SK-N-SH (cell line): ENCODE data around the gene KCNN1. TPM values are rescaled to one million over a fixed set of nuclear protein-coding genes. Genes with fewer than 3 reads are reported as not detected.

Experiments used
- CTCF ChIA-PET: fragments of 300-600, 350-600 bp; formaldehyde crosslinking; extraction: SDS; loops from one replicate; lab custom pipeline; 2021; lab: Yijun Ruan, JAX
- POLR2A ChIA-PET: fragments of 350-600 bp; sonication (Branson Sonifier 250); formaldehyde crosslinking; extraction: SDS; loops from one replicate; lab custom pipeline; 2020; ENCODE audit warnings: antibody characterized with exemption, inconsistent platforms; lab: Yijun Ruan, JAX
- DNase-seq: peaks from one replicate; pipeline ENCODE4 v3.0.0; 2012
- H2AFZ ChIP-seq: fragments of 200-600 bp; sonication (generic); 2 replicates; pipeline ENCODE4 v1.8.1; 2016; ENCODE audit warnings: antibody characterized with exemption, mild to moderate bottlenecking, low read depth
- H3F3A ChIP-seq: fragments of 200-600 bp; sonication (generic); replicated peaks from 2 replicates; pipeline ENCODE3; 2016; ENCODE audit warnings: antibody characterized with exemption, mild to moderate bottlenecking; ENCODE audit not compliant: insufficient read depth
- H3K27ac ChIP-seq, 2 experiments: fragments of 200-500 bp in 1 of 2; fragments of 200-600 bp in 1 of 2; sonication (Bioruptor generic) in 1 of 2; sonication (generic), shearing (Covaris generic) in 1 of 2; 2 replicates each; pipeline versions ENCODE4 v1.5.1 to v1.6.1; 2014 to 2016; ENCODE audit warnings: low read depth in 2 of 2, inconsistent platforms in 1 of 2, low read length in 1 of 2, mild to moderate bottlenecking in 1 of 2, mixed read lengths in 1 of 2
- H3K27me3 ChIP-seq: fragments of 200-600 bp; sonication (generic), shearing (Covaris generic); 2 replicates; pipeline ENCODE4 v1.6.1; 2016; ENCODE audit warnings: mixed run types; ENCODE audit not compliant: insufficient read depth
- H3K36me3 ChIP-seq, 2 experiments: fragments of 200-500 bp in 1 of 2; fragments of 200-600 bp in 1 of 2; sonication (Bioruptor generic) in 1 of 2; sonication (generic) in 1 of 2; replicated peaks in 1 of 2; 2 replicates each; pipeline versions ENCODE3 to v1.5.1; 2014 to 2016; ENCODE audit warnings: low read length in 1 of 2, mild to moderate bottlenecking in 1 of 2; ENCODE audit not compliant: insufficient read depth in 2 of 2, control insufficient read depth in 1 of 2
- H3K4me1 ChIP-seq, 2 experiments: fragments of 200-500 bp in 1 of 2; fragments of 200-600 bp in 1 of 2; sonication (Bioruptor generic) in 1 of 2; sonication (generic), shearing (Covaris generic) in 1 of 2; 2 replicates each; pipeline versions ENCODE4 v1.5.1 to v1.6.1; 2014 to 2016; ENCODE audit warnings: low read depth in 1 of 2, low read length in 1 of 2, mixed run types in 1 of 2; ENCODE audit not compliant: insufficient read depth in 2 of 2, control insufficient read depth in 1 of 2
- H3K4me2 ChIP-seq: fragments of 200-600 bp; sonication (generic), shearing (Covaris generic); 2 replicates; pipeline ENCODE4 v1.6.1; 2017; ENCODE audit warnings: mixed run types
- H3K4me3 ChIP-seq, 2 experiments: fragments of 200-500 bp in 1 of 2; fragments of 200-600 bp in 1 of 2; sonication (Bioruptor generic) in 1 of 2; sonication (generic), shearing (Covaris generic) in 1 of 2; 2 replicates each; pipeline versions ENCODE4 v1.5.1 to v1.8.1; 2014 to 2016; ENCODE audit warnings: low read depth in 2 of 2, inconsistent platforms in 1 of 2, low read length in 1 of 2, mild to moderate bottlenecking in 1 of 2, mixed read lengths in 1 of 2, moderate library complexity in 1 of 2
- H3K79me2 ChIP-seq: fragments of 200-600 bp; sonication (generic); 2 replicates; pipeline ENCODE4 v1.8.1; 2017; ENCODE audit warnings: mild to moderate bottlenecking; ENCODE audit not compliant: insufficient read depth
- H3K9ac ChIP-seq: fragments of 200-600 bp; sonication (generic); 2 replicates; pipeline ENCODE4 v1.6.1; 2017; ENCODE audit warnings: mixed run types
- H3K9me2 ChIP-seq: fragments of 200-600 bp; sonication (generic); 2 replicates; pipeline ENCODE4 v1.6.1; 2017; ENCODE audit warnings: mixed run types
- H3K9me3 ChIP-seq: fragments of 200-600 bp; sonication (generic); 2 replicates; pipeline ENCODE4 v1.6.1; 2017; ENCODE audit warnings: mixed run types, mild to moderate bottlenecking, moderate library complexity
- H4K20me1 ChIP-seq: fragments of 200-600 bp; sonication (generic); 2 replicates; pipeline ENCODE4 v1.6.1; 2017; ENCODE audit warnings: mild to moderate bottlenecking, mixed run types; ENCODE audit not compliant: insufficient read depth
- CHD2 ChIP-seq: fragments of 150-350 bp; IDR thresholded peaks from 2 replicates; pipeline ENCODE4 v1.6.1; 2018; ENCODE audit warnings: low read length; ENCODE audit not compliant: partially characterized antibody
- EP300 ChIP-seq, 2 experiments: IDR thresholded peaks; 2 replicates each; pipeline versions ENCODE4 v1.4.0 to v1.6.1; 2012; ENCODE audit warnings: borderline replicate concordance in 1 of 2, low read depth in 1 of 2, low read length in 1 of 2
- EZH2phosphoT487 ChIP-seq: fragments of 200-600 bp; sonication (generic); IDR thresholded peaks from 2 replicates; pipeline ENCODE4 v1.6.1; 2017; ENCODE audit warnings: low read depth, mixed run types, mild to moderate bottlenecking, antibody characterized with exemption, moderate library complexity, borderline replicate concordance
- FOXM1 ChIP-seq: IDR thresholded peaks from 2 replicates; pipeline ENCODE4 v1.4.0; 2012; ENCODE audit warnings: low read depth, mild to moderate bottlenecking
- GABPA ChIP-seq: IDR thresholded peaks from 2 replicates; pipeline ENCODE4 v1.4.0; 2012; ENCODE audit warnings: low read depth, mild to moderate bottlenecking
- GATA2 ChIP-seq: sonication (generic); formaldehyde crosslinking; IDR thresholded peaks from 2 replicates; pipeline ENCODE4 v1.5.0; 2020; ENCODE audit warnings: mild to moderate bottlenecking, missing genetic modification reagents
- JUND ChIP-seq: IDR thresholded peaks from 2 replicates; pipeline ENCODE4 v1.4.0; 2012
- MXI1 ChIP-seq: IDR thresholded peaks from 2 replicates; pipeline ENCODE4 v1.6.1; 2012; ENCODE audit warnings: mild to moderate bottlenecking, low read depth, low read length, improper control_type of control experiment
- NFIC ChIP-seq: IDR thresholded peaks from 2 replicates; pipeline ENCODE4 v1.4.0; 2012; ENCODE audit warnings: borderline replicate concordance
- RFX5 ChIP-seq: IDR thresholded peaks from 2 replicates; pipeline ENCODE4 v1.6.1; 2012; ENCODE audit warnings: mild to moderate bottlenecking, improper control_type of control experiment, low read length
- SIN3A ChIP-seq: IDR thresholded peaks from 2 replicates; pipeline ENCODE4 v1.6.1; 2012; ENCODE audit warnings: low read depth, mild to moderate bottlenecking, low read length, moderate library complexity, borderline replicate concordance
- SMC3 ChIP-seq: IDR thresholded peaks from 2 replicates; pipeline ENCODE4 v1.6.1; 2012; ENCODE audit warnings: low read depth, low read length, improper control_type of control experiment
- TCF12 ChIP-seq: IDR thresholded peaks from 2 replicates; pipeline ENCODE4 v1.4.0; 2012
- WGBS: methylation state at CpG from one replicate; pipeline ENCODE4 v1.1.6; 2017; ENCODE audit warnings: low lambda C conversion rate; 5-methylcytosine and 5-hydroxymethylcytosine counted together
- polyA plus RNA-seq, 3 experiments: library from polyadenylated mRNA; depleted of rRNA; stranded (reverse); fragments of >200 nt; gene quantifications; 2 replicates each; pipeline ENCODE4 v1.2.3, GENCODE V29; 2012
- TF ChIP-seq, protein P1 (sequence below): IDR thresholded peaks from 2 replicates; pipeline ENCODE4 v1.6.1; 2012; ENCODE audit warnings: mild to moderate bottlenecking, low read depth, low read length, moderate library complexity
- TF ChIP-seq, protein P2 (sequence below): IDR thresholded peaks from 2 replicates; pipeline ENCODE4 v1.4.0; 2012; ENCODE audit warnings: low read depth, borderline replicate concordance
- TF ChIP-seq, protein P3 (sequence below): IDR thresholded peaks from 2 replicates; pipeline ENCODE4 v1.4.0; 2012; ENCODE audit warnings: low read depth, borderline replicate concordance
- TF ChIP-seq, protein P4 (sequence below): fragments of 200-600 bp; sonication (generic); IDR thresholded peaks from 2 replicates; pipeline ENCODE4 v1.6.1; 2017; ENCODE audit warnings: antibody characterized with exemption, mild to moderate bottlenecking, moderate library complexity
- TF ChIP-seq, protein P5 (sequence below): IDR thresholded peaks from 2 replicates; pipeline ENCODE4 v1.4.0; 2012; ENCODE audit warnings: low read depth
- TF ChIP-seq, protein P6 (sequence below): fragments of 150-350 bp; IDR thresholded peaks from 2 replicates; pipeline ENCODE4 v1.6.1; 2016; ENCODE audit warnings: mild to moderate bottlenecking, low read depth, low read length

Gene KCNN1
- polyA plus RNA-seq, 1 of the 3 experiments (the other 2 are of a cell fraction): 3.6 TPM

DNA sequence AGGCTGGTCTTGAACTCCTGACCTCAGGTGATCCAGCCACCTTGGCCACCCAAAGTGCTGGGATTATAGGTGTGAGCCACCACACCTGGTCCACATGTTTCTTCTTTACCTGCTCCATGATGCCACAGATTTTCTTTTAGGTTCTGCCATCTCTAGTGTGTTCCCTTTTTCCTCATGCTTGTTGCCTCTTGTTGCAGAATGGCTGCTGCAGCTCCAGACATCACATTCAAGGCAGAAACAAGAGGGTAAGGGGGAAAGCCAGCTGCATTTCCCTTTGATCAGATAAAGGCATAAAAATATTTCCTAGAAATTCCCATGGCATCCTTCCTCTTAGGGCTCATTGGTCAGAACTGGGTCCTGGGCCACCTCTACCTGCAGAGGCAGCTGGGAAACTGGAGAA is 46.4 kb upstream of the KCNN1 start:
- H3K4me1 ChIP-seq: no peaks in the 10 kb centered on the region
- H3K4me2 ChIP-seq: no peak overlapping the region
- CTCF ChIA-PET: interaction anchor here (1.1 to 3.7 kb wide), 3 partner anchors 10 to 51 kb away, joined by 3 to 16 read pairs (median 3); partner anchors contain the start of gene CCDC124
- TF ChIP-seq, protein P1, sequence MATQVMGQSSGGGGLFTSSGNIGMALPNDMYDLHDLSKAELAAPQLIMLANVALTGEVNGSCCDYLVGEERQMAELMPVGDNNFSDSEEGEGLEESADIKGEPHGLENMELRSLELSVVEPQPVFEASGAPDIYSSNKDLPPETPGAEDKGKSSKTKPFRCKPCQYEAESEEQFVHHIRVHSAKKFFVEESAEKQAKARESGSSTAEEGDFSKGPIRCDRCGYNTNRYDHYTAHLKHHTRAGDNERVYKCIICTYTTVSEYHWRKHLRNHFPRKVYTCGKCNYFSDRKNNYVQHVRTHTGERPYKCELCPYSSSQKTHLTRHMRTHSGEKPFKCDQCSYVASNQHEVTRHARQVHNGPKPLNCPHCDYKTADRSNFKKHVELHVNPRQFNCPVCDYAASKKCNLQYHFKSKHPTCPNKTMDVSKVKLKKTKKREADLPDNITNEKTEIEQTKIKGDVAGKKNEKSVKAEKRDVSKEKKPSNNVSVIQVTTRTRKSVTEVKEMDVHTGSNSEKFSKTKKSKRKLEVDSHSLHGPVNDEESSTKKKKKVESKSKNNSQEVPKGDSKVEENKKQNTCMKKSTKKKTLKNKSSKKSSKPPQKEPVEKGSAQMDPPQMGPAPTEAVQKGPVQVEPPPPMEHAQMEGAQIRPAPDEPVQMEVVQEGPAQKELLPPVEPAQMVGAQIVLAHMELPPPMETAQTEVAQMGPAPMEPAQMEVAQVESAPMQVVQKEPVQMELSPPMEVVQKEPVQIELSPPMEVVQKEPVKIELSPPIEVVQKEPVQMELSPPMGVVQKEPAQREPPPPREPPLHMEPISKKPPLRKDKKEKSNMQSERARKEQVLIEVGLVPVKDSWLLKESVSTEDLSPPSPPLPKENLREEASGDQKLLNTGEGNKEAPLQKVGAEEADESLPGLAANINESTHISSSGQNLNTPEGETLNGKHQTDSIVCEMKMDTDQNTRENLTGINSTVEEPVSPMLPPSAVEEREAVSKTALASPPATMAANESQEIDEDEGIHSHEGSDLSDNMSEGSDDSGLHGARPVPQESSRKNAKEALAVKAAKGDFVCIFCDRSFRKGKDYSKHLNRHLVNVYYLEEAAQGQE: no peak
- TF ChIP-seq EP300 (IDR thresholded peaks at IDR 0.05; ENCODE audit: borderline replicate concordance in 1 of 2, low read depth in 1 of 2, low read length in 1 of 2): no peak
- no peak for TF ChIP-seq JUND
- no peak for TF ChIP-seq GATA2 (CRISPR knock-in tag)
- TF ChIP-seq NFIC: no peak
- TF ChIP-seq, protein P2, sequence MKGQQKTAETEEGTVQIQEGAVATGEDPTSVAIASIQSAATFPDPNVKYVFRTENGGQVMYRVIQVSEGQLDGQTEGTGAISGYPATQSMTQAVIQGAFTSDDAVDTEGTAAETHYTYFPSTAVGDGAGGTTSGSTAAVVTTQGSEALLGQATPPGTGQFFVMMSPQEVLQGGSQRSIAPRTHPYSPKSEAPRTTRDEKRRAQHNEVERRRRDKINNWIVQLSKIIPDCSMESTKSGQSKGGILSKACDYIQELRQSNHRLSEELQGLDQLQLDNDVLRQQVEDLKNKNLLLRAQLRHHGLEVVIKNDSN: no peak
- no peak for TF ChIP-seq SMC3
- H3K4me3 ChIP-seq: no peak overlapping the region
- no peaks in the 10 kb centered on the region for H3K27me3 ChIP-seq
- DNase-seq: no peak
- no peak overlapping the region for H3K27ac ChIP-seq
- no peaks in the 10 kb centered on the region for H3K9me2 ChIP-seq
- no peak overlapping the region for H2AFZ ChIP-seq
- H3K9me3 ChIP-seq: no peaks in the 10 kb centered on the region
- H3F3A ChIP-seq: no peaks in the 10 kb centered on the region
- H3K36me3 ChIP-seq: no peaks in the 10 kb centered on the region
- H3K9ac ChIP-seq: no peak overlapping the region
- H3K79me2 ChIP-seq: no peaks in the 10 kb centered on the region
- POLR2A ChIA-PET: no interaction called here
- no peaks in the 10 kb centered on the region for H4K20me1 ChIP-seq

DNA sequence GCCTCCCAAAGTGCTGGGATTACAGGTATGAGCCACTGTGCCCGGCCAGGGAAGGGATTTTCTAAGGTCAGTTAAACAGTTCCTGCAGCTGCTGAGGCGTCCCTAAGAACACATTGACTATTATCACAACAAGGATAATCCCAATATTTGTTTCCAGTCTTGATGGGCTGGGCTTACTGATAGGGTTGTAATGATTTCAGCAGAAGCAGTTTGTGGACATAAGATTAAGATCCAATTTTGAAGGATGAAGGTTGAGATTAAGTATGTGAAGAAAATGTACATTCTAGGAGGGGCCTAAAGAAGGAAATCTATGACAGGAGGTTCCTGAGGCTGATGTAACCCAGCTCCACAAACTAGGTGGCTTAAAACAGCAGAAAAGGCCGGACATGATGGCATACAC is 44.8 kb upstream of the KCNN1 start:
- POLR2A ChIA-PET: no interaction called here
- H3K4me1 ChIP-seq: no peaks in the 10 kb centered on the region
- H3K4me3 ChIP-seq: no peak overlapping the region
- no peak for DNase-seq
- 45% methylated on average over 3 of the region's 3 CpGs for WGBS
- no peaks in the 10 kb centered on the region for H3K9me2 ChIP-seq
- H3K27me3 ChIP-seq: no peaks in the 10 kb centered on the region; the same call in 1 of the 2 replicates
- H3K79me2 ChIP-seq: no peaks in the 10 kb centered on the region
- H3F3A ChIP-seq: no peaks in the 10 kb centered on the region
- no peak overlapping the region for H3K9ac ChIP-seq
- H3K9me3 ChIP-seq: no peaks in the 10 kb centered on the region
- H4K20me1 ChIP-seq: no peaks in the 10 kb centered on the region
- H2AFZ ChIP-seq: no peak overlapping the region
- H3K4me2 ChIP-seq: no peak overlapping the region
- no peaks in the 10 kb centered on the region for H3K36me3 ChIP-seq
- no peak overlapping the region for H3K27ac ChIP-seq
- CTCF ChIA-PET: interaction anchor here (3.7 kb wide), 1 partner anchor 10 kb away, joined by 16 read pairs; the partner anchor contains the start of gene CCDC124
- no peak for TF ChIP-seq GATA2 (CRISPR knock-in tag)
- TF ChIP-seq EZH2phosphoT487: no peak
- TF ChIP-seq CHD2: no peak
- TF ChIP-seq RFX5: no peak
- no peak for TF ChIP-seq SIN3A
- TF ChIP-seq TCF12: no peak
- no peak for TF ChIP-seq NFIC
- TF ChIP-seq MXI1: no peak
- TF ChIP-seq GABPA: no peak
- TF ChIP-seq, protein P3, sequence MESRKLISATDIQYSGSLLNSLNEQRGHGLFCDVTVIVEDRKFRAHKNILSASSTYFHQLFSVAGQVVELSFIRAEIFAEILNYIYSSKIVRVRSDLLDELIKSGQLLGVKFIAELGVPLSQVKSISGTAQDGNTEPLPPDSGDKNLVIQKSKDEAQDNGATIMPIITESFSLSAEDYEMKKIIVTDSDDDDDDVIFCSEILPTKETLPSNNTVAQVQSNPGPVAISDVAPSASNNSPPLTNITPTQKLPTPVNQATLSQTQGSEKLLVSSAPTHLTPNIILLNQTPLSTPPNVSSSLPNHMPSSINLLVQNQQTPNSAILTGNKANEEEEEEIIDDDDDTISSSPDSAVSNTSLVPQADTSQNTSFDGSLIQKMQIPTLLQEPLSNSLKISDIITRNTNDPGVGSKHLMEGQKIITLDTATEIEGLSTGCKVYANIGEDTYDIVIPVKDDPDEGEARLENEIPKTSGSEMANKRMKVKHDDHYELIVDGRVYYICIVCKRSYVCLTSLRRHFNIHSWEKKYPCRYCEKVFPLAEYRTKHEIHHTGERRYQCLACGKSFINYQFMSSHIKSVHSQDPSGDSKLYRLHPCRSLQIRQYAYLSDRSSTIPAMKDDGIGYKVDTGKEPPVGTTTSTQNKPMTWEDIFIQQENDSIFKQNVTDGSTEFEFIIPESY: no peak
- TF ChIP-seq, protein P4, sequence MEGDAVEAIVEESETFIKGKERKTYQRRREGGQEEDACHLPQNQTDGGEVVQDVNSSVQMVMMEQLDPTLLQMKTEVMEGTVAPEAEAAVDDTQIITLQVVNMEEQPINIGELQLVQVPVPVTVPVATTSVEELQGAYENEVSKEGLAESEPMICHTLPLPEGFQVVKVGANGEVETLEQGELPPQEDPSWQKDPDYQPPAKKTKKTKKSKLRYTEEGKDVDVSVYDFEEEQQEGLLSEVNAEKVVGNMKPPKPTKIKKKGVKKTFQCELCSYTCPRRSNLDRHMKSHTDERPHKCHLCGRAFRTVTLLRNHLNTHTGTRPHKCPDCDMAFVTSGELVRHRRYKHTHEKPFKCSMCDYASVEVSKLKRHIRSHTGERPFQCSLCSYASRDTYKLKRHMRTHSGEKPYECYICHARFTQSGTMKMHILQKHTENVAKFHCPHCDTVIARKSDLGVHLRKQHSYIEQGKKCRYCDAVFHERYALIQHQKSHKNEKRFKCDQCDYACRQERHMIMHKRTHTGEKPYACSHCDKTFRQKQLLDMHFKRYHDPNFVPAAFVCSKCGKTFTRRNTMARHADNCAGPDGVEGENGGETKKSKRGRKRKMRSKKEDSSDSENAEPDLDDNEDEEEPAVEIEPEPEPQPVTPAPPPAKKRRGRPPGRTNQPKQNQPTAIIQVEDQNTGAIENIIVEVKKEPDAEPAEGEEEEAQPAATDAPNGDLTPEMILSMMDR: no peak
- TF ChIP-seq, protein P5, sequence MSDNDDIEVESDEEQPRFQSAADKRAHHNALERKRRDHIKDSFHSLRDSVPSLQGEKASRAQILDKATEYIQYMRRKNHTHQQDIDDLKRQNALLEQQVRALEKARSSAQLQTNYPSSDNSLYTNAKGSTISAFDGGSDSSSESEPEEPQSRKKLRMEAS: no peak
- TF ChIP-seq, protein P6, sequence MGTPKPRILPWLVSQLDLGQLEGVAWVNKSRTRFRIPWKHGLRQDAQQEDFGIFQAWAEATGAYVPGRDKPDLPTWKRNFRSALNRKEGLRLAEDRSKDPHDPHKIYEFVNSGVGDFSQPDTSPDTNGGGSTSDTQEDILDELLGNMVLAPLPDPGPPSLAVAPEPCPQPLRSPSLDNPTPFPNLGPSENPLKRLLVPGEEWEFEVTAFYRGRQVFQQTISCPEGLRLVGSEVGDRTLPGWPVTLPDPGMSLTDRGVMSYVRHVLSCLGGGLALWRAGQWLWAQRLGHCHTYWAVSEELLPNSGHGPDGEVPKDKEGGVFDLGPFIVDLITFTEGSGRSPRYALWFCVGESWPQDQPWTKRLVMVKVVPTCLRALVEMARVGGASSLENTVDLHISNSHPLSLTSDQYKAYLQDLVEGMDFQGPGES: no peak
- TF ChIP-seq FOXM1: no peak
